ENCODE measurements around the gene TNPO3. TPM values are rescaled to one million over a fixed set of nuclear protein-coding genes. Genes with fewer than 3 reads are reported as not detected.

The TNPO3 gene
- total RNA-seq, 1 experiment from 2014 or later = 82.3 TPM

GRCh38 chr7:128937271-128937646, 117.7 kb downstream of the TNPO3 start:
- H3K36me3 ChIP-seq = no peaks in the 10 kb centered on the region

GRCh38 chr7:128936798-128937197, 118.1 kb downstream of the TNPO3 start:
- Histone ChIP-seq H3K4me1 (no peaks in the 10 kb centered on the region), H3K27me3 (peaks cover 35% of the 10 kb centered on the region; the same call in 1 of the 2 replicates)

More at GRCh38 chr7:128937271-128937646, 117.7 kb downstream of the TNPO3 start:
- H3K4me3 ChIP-seq = peak overlapping the region; percentile 51; the same call in 1 of the 2 replicates
- H3K27me3 ChIP-seq = peaks cover 35% of the 10 kb centered on the region; the same call in 1 of the 2 replicates
- H3K9me3 ChIP-seq (replicated peaks) = no peaks in the 10 kb centered on the region
- no peak overlapping the region for H3K27ac ChIP-seq
- H3K4me1 ChIP-seq = no peaks in the 10 kb centered on the region
- DNase-seq = no peak

GRCh38 chr7:128935342-128935730, 119.6 kb downstream of the TNPO3 start:
- H3K36me3 ChIP-seq = no peaks in the 10 kb centered on the region
- no peak for DNase-seq
- no peaks in the 10 kb centered on the region for H3K9me3 ChIP-seq (replicated peaks)
- no peak overlapping the region for H3K27ac ChIP-seq
- no peaks in the 10 kb centered on the region for H3K4me1 ChIP-seq
- peaks cover 35% of the 10 kb centered on the region; the same call in 1 of the 2 replicates for H3K27me3 ChIP-seq
- H3K4me3 ChIP-seq = no peak overlapping the region

More at GRCh38 chr7:128936798-128937197, 118.1 kb downstream of the TNPO3 start:
- DNase-seq = no peak
- H3K4me3 ChIP-seq = no peak overlapping the region
- H3K36me3 ChIP-seq = no peaks in the 10 kb centered on the region
- H3K27ac ChIP-seq = no peak overlapping the region
- H3K9me3 ChIP-seq (replicated peaks) = no peaks in the 10 kb centered on the region

- Histone ChIP-seq H3K9me3 (replicated peaks) (no peaks in the 10 kb centered on the region), H3K36me3 (no peaks in the 10 kb centered on the region), H3K4me1 (no peaks in the 10 kb centered on the region), H3K4me3 (no peak overlapping the region), H3K27ac (no peak overlapping the region), H3K27me3 (peaks cover 31% of the 10 kb centered on the region; the same call in 1 of the 2 replicates)
- no peak for DNase-seq
Observed at GRCh38 chr7:128934361-128935341, 120.3 kb downstream of the TNPO3 start.

GRCh38 chr7:128933180-128933891, 121.6 kb downstream of the TNPO3 start:
- H3K4me1 ChIP-seq = no peaks in the 10 kb centered on the region
- DNase-seq = no peak
- no peak overlapping the region for H3K27ac ChIP-seq
- H3K4me3 ChIP-seq = no peak overlapping the region
- H3K27me3 ChIP-seq = peaks cover 22% of the 10 kb centered on the region; the same call in 1 of the 2 replicates
- H3K9me3 ChIP-seq (replicated peaks) = no peaks in the 10 kb centered on the region
- no peaks in the 10 kb centered on the region for H3K36me3 ChIP-seq

- no peaks in the 10 kb centered on the region for H3K36me3 ChIP-seq
- no peaks in the 10 kb centered on the region for H3K4me1 ChIP-seq
- H3K9me3 ChIP-seq (replicated peaks) = no peaks in the 10 kb centered on the region
- no peak overlapping the region for H3K27ac ChIP-seq
- peaks cover 20% of the 10 kb centered on the region; the same call in 1 of the 2 replicates for H3K27me3 ChIP-seq
- no peak for DNase-seq
- H3K4me3 ChIP-seq = no peak overlapping the region
Observed at GRCh38 chr7:128932862-128933179, 122.1 kb downstream of the TNPO3 start.

GRCh38 chr7:128931965-128932861, 122.7 kb downstream of the TNPO3 start:
- peaks cover 16% of the 10 kb centered on the region; the same call in 1 of the 2 replicates for H3K27me3 ChIP-seq

GRCh38 chr7:128931190-128931798, 123.6 kb downstream of the TNPO3 start:
- peaks cover 11% of the 10 kb centered on the region for H3K27me3 ChIP-seq
- no peaks in the 10 kb centered on the region for H3K9me3 ChIP-seq (replicated peaks)
- no peak for DNase-seq
- no peak overlapping the region for H3K4me3 ChIP-seq
- no peaks in the 10 kb centered on the region for H3K36me3 ChIP-seq
- no peak overlapping the region for H3K27ac ChIP-seq
- H3K4me1 ChIP-seq = no peaks in the 10 kb centered on the region

More at GRCh38 chr7:128931965-128932861, 122.7 kb downstream of the TNPO3 start:
- no peaks in the 10 kb centered on the region for H3K4me1 ChIP-seq
- no peak for DNase-seq
- no peak overlapping the region for H3K27ac ChIP-seq
- no peak overlapping the region for H3K4me3 ChIP-seq
- H3K9me3 ChIP-seq (replicated peaks) = no peaks in the 10 kb centered on the region
- no peaks in the 10 kb centered on the region for H3K36me3 ChIP-seq

- Histone ChIP-seq H3K27ac (no peak overlapping the region), H3K9me3 (replicated peaks) (no peaks in the 10 kb centered on the region), H3K36me3 (no peaks in the 10 kb centered on the region), H3K27me3 (peaks cover 6% of the 10 kb centered on the region; the same call in 1 of the 2 replicates), H3K4me3 (no peak overlapping the region), H3K4me1 (no peaks in the 10 kb centered on the region)
- DNase-seq = no peak
Observed at GRCh38 chr7:128928882-128929788, 125.8 kb downstream of the TNPO3 start.

GRCh38 chr7:128928159-128928813, 126.6 kb downstream of the TNPO3 start:
- Histone ChIP-seq H3K4me3 (no peak overlapping the region), H3K27me3 (peaks cover 6% of the 10 kb centered on the region)

GRCh38 chr7:128924707-128925588, 130.0 kb downstream of the TNPO3 start:
- Histone ChIP-seq H3K27me3 (peaks cover 10% of the 10 kb centered on the region), H3K9me3 (replicated peaks) (no peaks in the 10 kb centered on the region), H3K4me1 (peaks cover 6% of the 10 kb centered on the region; the same call in 1 of the 2 replicates), H3K4me3 (no peak overlapping the region), H3K27ac (no peak overlapping the region), H3K36me3 (no peaks in the 10 kb centered on the region)
- no peak for DNase-seq

More at GRCh38 chr7:128928159-128928813, 126.6 kb downstream of the TNPO3 start:
- Histone ChIP-seq H3K4me1 (no peaks in the 10 kb centered on the region), H3K36me3 (no peaks in the 10 kb centered on the region), H3K9me3 (replicated peaks) (no peaks in the 10 kb centered on the region), H3K27ac (no peak overlapping the region)
- no peak for DNase-seq

- no peak overlapping the region for H3K27ac ChIP-seq
- no peak overlapping the region for H3K4me3 ChIP-seq
- H3K36me3 ChIP-seq = no peaks in the 10 kb centered on the region
- peak in 1 of 2 experiments; percentile 43 for DNase-seq
- H3K27me3 ChIP-seq = peaks cover 9% of the 10 kb centered on the region
- peaks cover 6% of the 10 kb centered on the region; the same call in 1 of the 2 replicates for H3K4me1 ChIP-seq
- no peaks in the 10 kb centered on the region for H3K9me3 ChIP-seq (replicated peaks)
Observed at GRCh38 chr7:128923411-128923800, 131.5 kb downstream of the TNPO3 start.

Data from SJCRH30 (cell line).